Measurements from ENCODE around the gene GPR132.

GPR132 gene

GRCh38 chr14:105072892-105073719, 7.9 kb upstream of the GPR132 start:
- TF ChIP-seq CEBPB (IDR thresholded peaks at IDR 0.05) (no peak), TCF12 (IDR thresholded peaks at IDR 0.05; ENCODE audit: low read depth) (no peak), RAD21 (IDR thresholded peaks at IDR 0.05; ENCODE audit: low read depth) (no peak), EGR1 (IDR thresholded peaks at IDR 0.05) (no peak), TEAD4 (IDR thresholded peaks at IDR 0.05) (no peak)
- TF ChIP-seq, protein P1, sequence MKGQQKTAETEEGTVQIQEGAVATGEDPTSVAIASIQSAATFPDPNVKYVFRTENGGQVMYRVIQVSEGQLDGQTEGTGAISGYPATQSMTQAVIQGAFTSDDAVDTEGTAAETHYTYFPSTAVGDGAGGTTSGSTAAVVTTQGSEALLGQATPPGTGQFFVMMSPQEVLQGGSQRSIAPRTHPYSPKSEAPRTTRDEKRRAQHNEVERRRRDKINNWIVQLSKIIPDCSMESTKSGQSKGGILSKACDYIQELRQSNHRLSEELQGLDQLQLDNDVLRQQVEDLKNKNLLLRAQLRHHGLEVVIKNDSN (IDR thresholded peaks at IDR 0.05), result no peak

DNA sequence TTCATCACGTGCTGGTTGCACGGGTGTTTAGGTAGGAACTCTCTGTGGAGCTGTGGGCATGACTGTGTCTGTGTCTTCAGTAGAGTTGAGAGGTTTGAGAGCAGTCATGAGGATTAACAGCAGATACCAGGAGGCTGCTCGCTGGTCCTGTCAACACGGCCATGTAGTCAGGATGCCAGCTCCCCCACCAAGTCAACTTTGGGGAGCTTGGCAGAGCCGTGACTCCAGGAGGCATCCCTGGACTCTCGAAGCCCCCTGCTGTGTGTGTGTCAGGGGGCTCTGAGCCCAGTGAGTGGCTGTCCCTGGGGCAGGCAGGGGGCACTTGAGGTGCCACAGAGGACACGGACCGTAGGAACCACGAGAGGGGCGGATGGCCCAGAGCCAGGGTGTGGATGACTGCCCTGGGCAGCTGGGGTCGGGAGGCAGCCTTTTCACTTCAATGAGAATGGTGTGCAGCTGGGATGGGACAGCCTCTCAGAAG, 7.2 kb upstream of the GPR132 start:
- TF ChIP-seq, protein P2, sequence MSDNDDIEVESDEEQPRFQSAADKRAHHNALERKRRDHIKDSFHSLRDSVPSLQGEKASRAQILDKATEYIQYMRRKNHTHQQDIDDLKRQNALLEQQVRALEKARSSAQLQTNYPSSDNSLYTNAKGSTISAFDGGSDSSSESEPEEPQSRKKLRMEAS (IDR thresholded peaks at IDR 0.05), result no peak
- no peak for TF ChIP-seq FOXM1 (IDR thresholded peaks at IDR 0.05; ENCODE audit: borderline replicate concordance, low read depth)
- TF ChIP-seq RAD21 (IDR thresholded peaks at IDR 0.05; ENCODE audit: low read depth), result no peak
- no peak for TF ChIP-seq TCF12 (IDR thresholded peaks at IDR 0.05; ENCODE audit: low read depth)
- TF ChIP-seq ZBTB7A (IDR thresholded peaks at IDR 0.05; ENCODE audit: low read depth), result no peak
- no peak for TF ChIP-seq TAF1 (IDR thresholded peaks at IDR 0.05; ENCODE audit: low read depth)
- no peak for TF ChIP-seq REST (IDR thresholded peaks at IDR 0.05; ENCODE audit: low read depth)
- TF ChIP-seq CREB1 (IDR thresholded peaks at IDR 0.05; ENCODE audit: low read depth), result no peak
- TF ChIP-seq CEBPB (IDR thresholded peaks at IDR 0.05), result no peak
- TF ChIP-seq NFIC (IDR thresholded peaks at IDR 0.05), result no peak
- TF ChIP-seq EP300 (IDR thresholded peaks at IDR 0.05; ENCODE audit: borderline replicate concordance), result no peak
- TF ChIP-seq YY1 (IDR thresholded peaks at IDR 0.05; ENCODE audit: low read depth), result no peak
- TF ChIP-seq, protein P1 (IDR thresholded peaks at IDR 0.05), result no peak
- TF ChIP-seq EGR1 (IDR thresholded peaks at IDR 0.05), result no peak
- no peak for TF ChIP-seq TEAD4 (IDR thresholded peaks at IDR 0.05)

DNA sequence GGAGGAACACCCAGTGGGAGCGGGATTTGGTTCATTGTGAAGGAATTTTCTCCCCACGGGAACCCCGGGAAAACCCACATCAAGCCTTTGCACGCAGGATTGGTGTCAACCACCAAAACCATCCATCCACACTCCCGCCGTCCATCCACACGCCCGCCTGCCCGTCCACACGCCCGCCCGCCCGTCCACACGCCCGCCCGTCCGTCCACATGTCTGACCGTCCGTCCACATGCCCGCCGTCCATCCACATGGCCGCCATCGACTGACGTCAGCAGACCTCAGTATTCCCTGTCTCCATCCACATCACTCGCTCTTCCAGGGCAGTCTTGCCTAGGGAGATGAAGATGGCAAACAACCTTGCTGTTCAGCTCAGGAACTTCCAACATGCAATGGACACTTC, 6.7 kb upstream of the GPR132 start:
- TF ChIP-seq ZBTB7A (IDR thresholded peaks at IDR 0.05; ENCODE audit: low read depth) (no peak), CREB1 (IDR thresholded peaks at IDR 0.05; ENCODE audit: low read depth) (no peak), CEBPB (IDR thresholded peaks at IDR 0.05) (no peak), RAD21 (IDR thresholded peaks at IDR 0.05; ENCODE audit: low read depth) (no peak), TAF1 (IDR thresholded peaks at IDR 0.05; ENCODE audit: low read depth) (no peak)
- TF ChIP-seq, protein P1 (IDR thresholded peaks at IDR 0.05), result no peak
- TF ChIP-seq, protein P2 (IDR thresholded peaks at IDR 0.05), result no peak

DNA sequence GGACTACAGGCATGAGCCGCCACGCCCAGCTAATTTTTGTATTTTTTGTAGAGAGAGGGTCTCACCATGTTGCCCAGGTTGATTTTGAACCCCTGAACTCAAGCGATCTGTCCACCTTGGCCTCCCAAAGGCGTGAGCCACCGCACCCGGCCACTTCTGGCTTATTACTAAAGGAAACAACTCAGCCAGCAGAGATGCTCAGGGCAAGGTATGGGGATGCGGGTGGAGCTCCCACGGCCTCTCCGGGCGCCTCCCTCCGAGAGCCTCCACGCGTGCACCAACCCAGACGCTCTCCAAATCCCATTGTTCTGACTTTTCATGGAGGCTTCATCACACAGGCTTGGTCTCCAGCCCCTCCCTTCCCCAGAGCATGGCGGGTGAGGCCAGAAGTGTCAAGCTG, 6.1 kb upstream of the GPR132 start:
- TF ChIP-seq FOXM1 (IDR thresholded peaks at IDR 0.05; ENCODE audit: borderline replicate concordance, low read depth) (no peak), RAD21 (IDR thresholded peaks at IDR 0.05; ENCODE audit: low read depth) (no peak), ZBTB7A (IDR thresholded peaks at IDR 0.05; ENCODE audit: low read depth) (no peak)

- TF ChIP-seq NFIC (IDR thresholded peaks at IDR 0.05) (no peak), FOXM1 (IDR thresholded peaks at IDR 0.05; ENCODE audit: borderline replicate concordance, low read depth) (no peak), REST (IDR thresholded peaks at IDR 0.05; ENCODE audit: low read depth) (no peak), TAF1 (IDR thresholded peaks at IDR 0.05; ENCODE audit: low read depth) (no peak), EP300 (IDR thresholded peaks at IDR 0.05; ENCODE audit: borderline replicate concordance) (no peak), YY1 (IDR thresholded peaks at IDR 0.05; ENCODE audit: low read depth) (no peak)
Observed at GRCh38 chr14:105070760-105071137, 5.5 kb upstream of the GPR132 start.
